Activated naive CD4-positive, alpha-beta T cell treated with anti-CD3 and anti-CD28 coated beads, Interleukin-2, amount 50 U/mL, for 24 hours (primary cell): ENCODE measurements around the gene GFPT1.

Experiments used
- H3K27ac Mint-ChIP-seq: one replicate; pipeline ENCODE4 v1.8.0; 2021; ENCODE audit warnings: mild to moderate bottlenecking, mixed read lengths
- H3K27me3 Mint-ChIP-seq: one replicate; pipeline ENCODE4 v1.8.0; 2021; ENCODE audit warnings: mixed read lengths
- H3K36me3 Mint-ChIP-seq: one replicate; pipeline ENCODE4 v1.8.0; 2021; ENCODE audit warnings: mixed read lengths
- H3K4me1 Mint-ChIP-seq: one replicate; pipeline ENCODE4 v1.8.0; 2021; ENCODE audit warnings: mixed read lengths
- H3K4me3 Mint-ChIP-seq: one replicate; pipeline ENCODE4 v1.8.0; 2021; ENCODE audit warnings: mild to moderate bottlenecking, mixed read lengths
- H3K9me3 Mint-ChIP-seq: one replicate; pipeline ENCODE4 v1.8.0; 2021; ENCODE audit warnings: mixed read lengths

The GFPT1 gene

DNA sequence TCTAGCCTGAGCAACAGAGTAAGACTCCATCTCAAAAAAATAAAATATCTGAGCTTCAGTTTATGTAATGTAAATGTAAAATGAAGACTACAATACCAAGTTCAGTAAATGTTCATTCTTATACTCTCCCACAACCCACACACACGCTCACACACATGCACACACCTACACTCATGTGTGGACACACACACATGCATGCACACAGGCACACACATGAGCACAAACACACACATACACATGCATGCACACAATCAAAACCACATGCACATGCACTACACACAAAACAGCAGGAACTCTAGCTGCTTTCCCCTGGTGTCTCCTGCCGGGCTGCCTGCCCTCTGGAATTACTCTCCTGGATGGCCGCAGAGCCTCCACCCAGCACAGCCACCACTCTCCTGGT lies 90.6 kb downstream of the GFPT1 start:
- Mint-ChIP-seq H3K27ac (no peak overlapping the region), H3K36me3 (no peaks in the 10 kb centered on the region), H3K27me3 (no peaks in the 10 kb centered on the region), H3K4me1 (no peaks in the 10 kb centered on the region), H3K4me3 (no peak overlapping the region), H3K9me3 (no peaks in the 10 kb centered on the region)

DNA sequence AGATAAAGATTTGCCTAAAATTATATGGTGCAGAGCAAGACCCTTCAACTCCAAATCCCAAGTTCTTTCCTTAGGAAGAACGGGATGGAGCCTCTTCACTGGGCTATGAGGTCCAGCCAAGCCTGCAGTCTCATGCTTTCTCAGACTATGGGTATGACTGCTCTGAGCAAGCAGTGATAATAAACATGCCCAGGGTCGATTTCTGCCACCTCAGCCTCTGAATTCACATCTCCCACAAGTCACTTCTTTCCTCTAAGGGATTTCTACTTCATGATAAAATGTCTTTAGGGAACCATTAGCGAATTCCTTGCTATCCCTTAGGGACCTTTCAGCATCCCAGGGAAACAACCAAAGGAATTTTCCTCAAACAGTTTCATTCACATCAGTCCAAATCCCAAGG lies 94.8 kb downstream of the GFPT1 start:
- H3K27me3 Mint-ChIP-seq = peaks cover 2% of the 10 kb centered on the region
- H3K9me3 Mint-ChIP-seq = no peaks in the 10 kb centered on the region
- H3K27ac Mint-ChIP-seq = no peak overlapping the region
- H3K4me3 Mint-ChIP-seq = no peak overlapping the region
- no peaks in the 10 kb centered on the region for H3K36me3 Mint-ChIP-seq
- H3K4me1 Mint-ChIP-seq = no peaks in the 10 kb centered on the region

- no peaks in the 10 kb centered on the region for H3K9me3 Mint-ChIP-seq
- no peak overlapping the region for H3K4me3 Mint-ChIP-seq
- H3K27ac Mint-ChIP-seq = no peak overlapping the region
- H3K27me3 Mint-ChIP-seq = peaks cover 2% of the 10 kb centered on the region
- H3K4me1 Mint-ChIP-seq = no peaks in the 10 kb centered on the region
- no peaks in the 10 kb centered on the region for H3K36me3 Mint-ChIP-seq
These were observed 95.3 kb downstream of the GFPT1 start for GRCh38 chr2:69291721-69292120.

- Mint-ChIP-seq H3K36me3 (no peaks in the 10 kb centered on the region), H3K27ac (no peak overlapping the region)
These were observed 95.9 kb downstream of the GFPT1 start for GRCh38 chr2:69291004-69291650.

DNA sequence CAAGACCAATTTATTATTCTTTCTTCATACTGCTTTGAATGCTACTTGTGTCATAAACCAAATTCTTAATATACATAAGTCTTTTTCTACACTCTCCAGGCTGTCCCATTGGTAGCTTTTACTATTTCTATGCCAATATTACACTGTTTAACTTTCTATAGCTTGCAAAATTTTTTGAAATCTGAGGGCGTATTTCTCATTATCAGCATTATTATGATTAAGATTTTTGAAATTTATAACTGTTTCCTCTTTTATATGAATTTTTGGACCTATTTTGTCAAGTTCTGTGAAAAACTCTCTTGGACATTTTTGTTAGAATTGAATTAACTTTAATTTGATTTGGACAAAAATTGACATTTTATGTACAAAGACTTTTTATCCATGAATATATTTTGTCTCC lies 98.6 kb downstream of the GFPT1 start:
- peaks cover 2% of the 10 kb centered on the region for H3K27me3 Mint-ChIP-seq
- H3K36me3 Mint-ChIP-seq = no peaks in the 10 kb centered on the region
- H3K4me3 Mint-ChIP-seq = no peak overlapping the region
- no peak overlapping the region for H3K27ac Mint-ChIP-seq
- H3K9me3 Mint-ChIP-seq = no peaks in the 10 kb centered on the region
- H3K4me1 Mint-ChIP-seq = no peaks in the 10 kb centered on the region

More at GRCh38 chr2:69291004-69291650, 95.9 kb downstream of the GFPT1 start:
- Mint-ChIP-seq H3K4me1 (no peaks in the 10 kb centered on the region), H3K27me3 (peaks cover 2% of the 10 kb centered on the region), H3K4me3 (no peak overlapping the region), H3K9me3 (no peaks in the 10 kb centered on the region)

- Mint-ChIP-seq H3K27me3 (peaks cover 2% of the 10 kb centered on the region), H3K4me3 (no peak overlapping the region), H3K36me3 (no peaks in the 10 kb centered on the region), H3K9me3 (no peaks in the 10 kb centered on the region), H3K4me1 (no peaks in the 10 kb centered on the region), H3K27ac (no peak overlapping the region)
These were observed 99.5 kb downstream of the GFPT1 start for GRCh38 chr2:69287544-69287943.

- Mint-ChIP-seq H3K4me3 (no peak overlapping the region), H3K36me3 (no peaks in the 10 kb centered on the region), H3K27ac (no peak overlapping the region), H3K9me3 (no peaks in the 10 kb centered on the region), H3K4me1 (no peaks in the 10 kb centered on the region), H3K27me3 (no peaks in the 10 kb centered on the region)
These were observed 101.6 kb downstream of the GFPT1 start for GRCh38 chr2:69285379-69285894.

DNA sequence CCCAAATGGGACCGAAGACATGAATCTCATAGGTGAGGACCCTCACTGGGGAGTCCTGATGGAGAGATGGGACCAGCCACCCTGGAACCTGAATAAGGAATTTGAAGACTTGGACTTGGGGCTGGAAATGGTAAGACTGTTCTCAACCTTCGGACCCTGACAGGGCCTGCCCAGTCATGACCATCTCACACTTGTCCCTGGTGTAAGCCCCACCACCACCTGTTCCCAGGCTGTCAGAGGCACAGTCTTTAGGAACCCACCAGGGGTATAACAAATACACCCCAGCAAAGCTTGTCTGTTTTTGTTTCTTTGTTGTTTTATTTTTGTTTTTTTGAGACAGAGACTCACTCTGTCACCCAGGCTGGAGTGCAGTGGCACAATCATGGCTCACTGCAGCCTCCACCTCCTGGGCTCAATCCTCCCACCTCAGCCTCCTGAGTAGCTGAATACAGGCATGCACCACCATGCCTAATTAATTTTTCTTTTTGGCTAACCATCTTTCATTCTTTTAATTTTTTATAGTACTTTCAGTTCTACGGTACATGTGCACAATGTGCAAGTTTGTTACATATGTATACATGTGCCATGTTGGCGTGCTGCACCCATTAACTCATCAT lies 106.1 kb downstream of the GFPT1 start:
- no peaks in the 10 kb centered on the region for H3K9me3 Mint-ChIP-seq
- H3K4me1 Mint-ChIP-seq = no peaks in the 10 kb centered on the region
- H3K27me3 Mint-ChIP-seq = peaks cover 3% of the 10 kb centered on the region
- no peak overlapping the region for H3K4me3 Mint-ChIP-seq
- no peaks in the 10 kb centered on the region for H3K36me3 Mint-ChIP-seq
- no peak overlapping the region for H3K27ac Mint-ChIP-seq

- peaks cover 8% of the 10 kb centered on the region for H3K27me3 Mint-ChIP-seq
- H3K4me3 Mint-ChIP-seq = no peak overlapping the region
- H3K9me3 Mint-ChIP-seq = no peaks in the 10 kb centered on the region
- H3K4me1 Mint-ChIP-seq = no peaks in the 10 kb centered on the region
- no peaks in the 10 kb centered on the region for H3K36me3 Mint-ChIP-seq
- H3K27ac Mint-ChIP-seq = no peak overlapping the region
These were observed 106.9 kb downstream of the GFPT1 start for GRCh38 chr2:69279931-69280681.

GRCh38 chr2:69279211-69279610 lies 107.8 kb downstream of the GFPT1 start:
- H3K27ac Mint-ChIP-seq = no peak overlapping the region
- no peaks in the 10 kb centered on the region for H3K9me3 Mint-ChIP-seq
- no peak overlapping the region for H3K4me3 Mint-ChIP-seq
- H3K36me3 Mint-ChIP-seq = no peaks in the 10 kb centered on the region
- peaks cover 11% of the 10 kb centered on the region for H3K27me3 Mint-ChIP-seq
- no peaks in the 10 kb centered on the region for H3K4me1 Mint-ChIP-seq

DNA sequence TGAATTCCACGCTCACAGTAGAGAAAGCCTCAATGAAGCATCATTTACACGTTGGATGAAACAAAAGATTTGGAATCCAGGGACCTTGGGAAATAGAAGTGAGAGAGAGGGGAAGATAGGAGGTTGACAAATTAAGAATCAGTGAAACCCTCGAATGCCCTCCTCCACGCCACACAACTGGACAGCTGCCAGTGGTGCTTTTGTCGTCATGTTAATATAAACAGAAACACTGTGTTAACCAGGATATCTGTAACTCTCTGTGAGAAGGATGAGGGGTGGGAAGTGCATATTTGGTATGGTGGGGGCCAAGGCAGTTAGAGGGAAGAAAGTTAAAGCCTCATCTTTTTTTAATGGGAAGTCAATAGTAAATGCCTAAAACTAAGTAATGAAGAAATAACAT lies 108.7 kb downstream of the GFPT1 start:
- Mint-ChIP-seq H3K27me3 (peaks cover 17% of the 10 kb centered on the region), H3K9me3 (no peaks in the 10 kb centered on the region), H3K4me3 (no peak overlapping the region), H3K27ac (no peak overlapping the region), H3K4me1 (no peaks in the 10 kb centered on the region), H3K36me3 (no peaks in the 10 kb centered on the region)

DNA sequence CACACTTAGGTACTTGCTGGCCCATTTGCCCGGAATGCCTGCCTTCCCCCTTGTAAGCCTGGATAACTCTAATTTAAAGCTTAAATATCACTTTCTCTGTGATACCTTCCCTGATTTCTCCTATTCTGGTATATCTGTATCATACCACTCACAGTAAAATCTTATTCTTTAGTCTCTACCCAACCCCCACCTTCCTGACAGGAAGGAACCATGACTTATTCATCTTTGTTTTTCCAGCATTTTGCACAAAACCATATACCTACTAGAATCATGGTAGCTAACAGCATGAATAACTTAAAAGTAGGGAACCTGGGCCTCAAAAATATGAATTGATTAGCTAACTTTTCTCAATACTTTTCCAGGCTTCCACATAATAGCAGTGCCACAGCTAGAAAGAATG lies 111.5 kb downstream of the GFPT1 start:
- H3K27me3 Mint-ChIP-seq = peaks cover 29% of the 10 kb centered on the region
- no peak overlapping the region for H3K27ac Mint-ChIP-seq
- no peak overlapping the region for H3K4me3 Mint-ChIP-seq
- no peaks in the 10 kb centered on the region for H3K4me1 Mint-ChIP-seq
- H3K9me3 Mint-ChIP-seq = no peaks in the 10 kb centered on the region
- H3K36me3 Mint-ChIP-seq = no peaks in the 10 kb centered on the region

DNA sequence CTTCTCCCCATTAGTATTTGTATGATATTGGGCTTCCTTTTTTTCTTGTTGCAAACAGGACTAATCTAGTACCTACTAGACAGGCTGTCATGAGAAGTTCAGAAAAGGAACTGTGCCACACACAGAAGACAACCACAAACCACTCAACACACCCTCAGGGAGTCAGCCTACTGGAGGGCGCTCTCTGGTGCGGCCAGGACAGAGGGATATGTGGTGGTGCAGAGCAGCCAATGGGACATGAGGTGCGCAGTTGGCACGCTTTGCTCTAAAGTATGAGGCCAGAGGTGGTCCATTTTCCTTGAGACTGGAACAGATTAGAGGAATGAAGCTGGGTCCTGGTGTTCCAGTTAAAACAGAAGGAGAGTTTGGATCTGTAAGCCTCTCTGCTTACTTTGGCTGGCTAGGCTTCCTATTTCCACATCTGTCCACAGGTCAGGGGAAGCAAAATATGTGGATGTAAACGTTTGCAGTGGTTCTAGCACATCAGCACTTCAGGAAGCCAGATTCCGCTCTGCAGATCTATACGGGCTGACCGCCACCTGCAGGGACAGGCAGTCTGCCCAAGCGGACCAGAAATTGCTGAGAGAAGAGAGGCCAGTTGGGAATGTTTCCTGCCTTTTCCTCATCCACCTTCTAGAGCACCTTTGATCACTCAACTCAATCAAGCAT lies 114.1 kb downstream of the GFPT1 start:
- H3K27me3 Mint-ChIP-seq = peaks cover 36% of the 10 kb centered on the region
- H3K27ac Mint-ChIP-seq = no peak overlapping the region

GRCh38 chr2:69271831-69272257 lies 115.2 kb downstream of the GFPT1 start:
- no peaks in the 10 kb centered on the region for H3K36me3 Mint-ChIP-seq
- no peaks in the 10 kb centered on the region for H3K9me3 Mint-ChIP-seq
- no peak overlapping the region for H3K4me3 Mint-ChIP-seq
- H3K27me3 Mint-ChIP-seq = peaks cover 36% of the 10 kb centered on the region
- no peaks in the 10 kb centered on the region for H3K4me1 Mint-ChIP-seq
- no peak overlapping the region for H3K27ac Mint-ChIP-seq

More for the DNA sequence above, 114.1 kb downstream of the GFPT1 start:
- Mint-ChIP-seq H3K4me1 (no peaks in the 10 kb centered on the region), H3K36me3 (no peaks in the 10 kb centered on the region), H3K4me3 (no peak overlapping the region), H3K9me3 (no peaks in the 10 kb centered on the region)
